IPS DF 4.7 (cell line): ENCODE results near the gene PRDX3.
A peak's percentile ranks its signal among the peaks of the same experiment; 100 is the strongest.
"Not testable (repeated sequence)": the region's sequence is repeated elsewhere in the genome, so short reads cannot be mapped to it uniquely, and the experiment has no call there.

ENCODE experiments used
- DNase-seq: peaks from one replicate; pipeline ENCODE4 v3.0.0-alpha.2; 2013; ENCODE audit warnings: low spot score; ENCODE audit errors: extremely low read depth

PRDX3 gene

DNA sequence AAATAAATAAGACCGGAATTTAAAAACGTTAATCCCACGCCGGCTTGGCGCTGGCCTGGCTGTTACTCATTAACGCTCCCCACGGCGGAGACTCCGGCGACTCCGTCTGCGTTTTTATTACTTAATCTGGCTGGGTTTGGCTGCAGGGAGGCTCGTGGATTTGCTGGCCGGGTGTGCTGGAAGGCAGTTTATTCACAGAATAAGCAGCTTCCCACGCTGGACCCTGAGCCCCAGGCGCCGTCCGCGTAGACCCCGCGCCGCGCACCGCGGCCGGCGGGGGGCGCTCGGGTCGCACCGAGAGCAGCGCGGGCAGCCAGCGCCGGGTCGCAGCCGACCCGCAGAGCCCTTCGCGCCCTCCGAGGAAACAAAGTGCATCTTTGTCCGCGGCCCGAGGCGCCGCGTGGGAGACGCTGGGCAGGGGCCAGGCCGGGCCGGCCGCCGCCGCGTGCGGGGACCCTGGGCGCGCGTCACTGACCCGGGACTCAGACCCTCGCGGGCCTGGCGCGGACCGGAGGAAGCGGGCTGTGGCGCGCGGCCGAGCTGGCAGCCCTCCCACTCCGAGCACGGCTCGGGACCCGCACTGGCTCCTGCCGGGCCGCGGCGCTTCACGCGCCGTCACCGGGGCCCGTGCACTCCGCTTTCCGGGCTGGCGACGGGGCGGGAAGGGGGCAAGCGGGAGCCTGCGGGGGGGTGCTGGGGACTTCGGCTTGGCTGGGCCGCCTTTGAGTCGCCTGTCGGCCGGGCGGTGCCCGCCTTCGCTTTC lies 28.2 kb upstream of the PRDX3 start:
- DNase-seq: no peak

GRCh38 chr10:119205894-119206602 lies 27.4 kb upstream of the PRDX3 start:
- no peak for DNase-seq

GRCh38 chr10:119203006-119203405 lies 24.4 kb upstream of the PRDX3 start:
- DNase-seq: no peak

- no peak for DNase-seq
Measured at GRCh38 chr10:119201233-119201632, 22.6 kb upstream of the PRDX3 start.

- peak; percentile 51 for DNase-seq
Measured at GRCh38 chr10:119199231-119199992, 20.8 kb upstream of the PRDX3 start.

DNA sequence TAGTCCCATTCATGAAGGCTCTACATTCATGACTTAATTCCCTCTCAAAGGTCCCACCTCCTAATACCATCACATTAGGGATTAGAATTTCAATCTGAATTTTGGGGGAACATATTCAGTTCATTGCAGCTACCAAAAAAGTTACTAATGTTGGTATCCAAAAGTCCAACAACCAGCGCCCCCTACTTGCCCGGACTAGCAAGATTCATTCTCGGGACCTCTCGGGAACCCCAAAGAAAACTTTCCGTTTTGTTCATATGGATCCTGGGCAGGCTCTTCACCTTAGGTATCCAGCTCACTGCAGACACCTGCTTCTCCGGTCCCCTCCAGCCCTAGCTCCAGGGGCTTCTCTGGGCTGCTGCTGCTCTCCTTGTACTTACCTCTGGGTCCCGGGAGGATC lies 19.8 kb upstream of the PRDX3 start:
- no peak for DNase-seq

DNA sequence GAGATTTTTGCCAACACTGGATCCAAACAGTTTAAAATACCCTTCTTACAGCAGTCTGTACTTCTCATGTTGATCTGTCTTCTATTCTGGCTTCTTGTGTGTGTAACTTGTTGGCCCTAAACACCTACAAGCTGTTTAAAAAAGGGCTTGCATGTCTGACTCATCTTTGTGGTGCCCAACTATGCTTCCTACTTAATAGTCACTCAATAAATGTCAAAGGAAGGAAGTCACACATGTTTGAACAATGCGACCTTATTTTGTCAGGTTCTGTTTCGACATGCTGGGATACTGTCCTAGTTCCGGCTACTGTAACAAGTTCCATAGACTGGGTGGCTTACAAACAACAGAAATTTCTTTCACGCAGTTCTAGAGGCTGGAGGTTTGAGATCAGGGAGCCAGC lies 19.3 kb upstream of the PRDX3 start:
- no peak for DNase-seq

- no peak for DNase-seq
Measured at GRCh38 chr10:119191881-119192280, 13.3 kb upstream of the PRDX3 start.

GRCh38 chr10:119190954-119191785 lies 12.6 kb upstream of the PRDX3 start:
- no peak for DNase-seq

- DNase-seq: no peak
Measured at GRCh38 chr10:119190353-119190752, 11.7 kb upstream of the PRDX3 start.

- DNase-seq: no peak
Measured at GRCh38 chr10:119189811-119190282, 11.2 kb upstream of the PRDX3 start.

- no peak for DNase-seq
Measured at GRCh38 chr10:119183664-119184412, 5.2 kb upstream of the PRDX3 start.

- DNase-seq: not testable (repeated sequence)
Measured at GRCh38 chr10:119180850-119181400, 2.3 kb upstream of the PRDX3 start.

GRCh38 chr10:119177708-119178371 lies 772 bp downstream of the PRDX3 start:
- no peak for DNase-seq

GRCh38 chr10:119176166-119176565 lies 2.4 kb downstream of the PRDX3 start:
- no peak for DNase-seq

DNA sequence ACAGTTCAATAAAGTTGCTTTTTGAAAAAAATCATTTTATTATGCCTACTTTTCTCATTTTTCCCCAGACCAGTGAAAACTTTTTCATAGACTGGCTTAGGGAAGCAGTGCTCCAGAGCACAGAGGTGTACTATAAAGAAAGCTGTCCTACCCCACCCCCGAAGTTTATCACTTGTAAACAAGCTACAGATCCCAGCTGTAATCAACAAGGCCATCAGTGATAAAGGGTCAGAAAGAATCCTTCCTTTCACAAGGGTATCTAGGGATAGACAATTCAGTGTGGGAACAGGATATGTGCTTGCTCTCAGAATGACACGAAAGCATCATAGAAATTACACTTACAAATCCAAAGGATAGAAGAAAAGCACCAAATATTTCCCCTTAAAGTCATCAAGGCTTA lies 4.5 kb downstream of the PRDX3 start:
- no peak for DNase-seq

- DNase-seq: no peak
Measured at GRCh38 chr10:119167041-119167440, 11.6 kb downstream of the PRDX3 start.

- DNase-seq: no peak
Measured at GRCh38 chr10:119166564-119166963, 12.0 kb downstream of the PRDX3 start.

GRCh38 chr10:119166118-119166500 lies 12.5 kb downstream of the PRDX3 start:
- no peak for DNase-seq
